ENCODE measurements around the gene NKX1-1. TPM values are rescaled to one million over a fixed set of nuclear protein-coding genes. Genes with fewer than 3 reads are reported as not detected.

Gene NKX1-1
- polyA plus RNA-seq, 1 experiment, result not detected

DNA sequence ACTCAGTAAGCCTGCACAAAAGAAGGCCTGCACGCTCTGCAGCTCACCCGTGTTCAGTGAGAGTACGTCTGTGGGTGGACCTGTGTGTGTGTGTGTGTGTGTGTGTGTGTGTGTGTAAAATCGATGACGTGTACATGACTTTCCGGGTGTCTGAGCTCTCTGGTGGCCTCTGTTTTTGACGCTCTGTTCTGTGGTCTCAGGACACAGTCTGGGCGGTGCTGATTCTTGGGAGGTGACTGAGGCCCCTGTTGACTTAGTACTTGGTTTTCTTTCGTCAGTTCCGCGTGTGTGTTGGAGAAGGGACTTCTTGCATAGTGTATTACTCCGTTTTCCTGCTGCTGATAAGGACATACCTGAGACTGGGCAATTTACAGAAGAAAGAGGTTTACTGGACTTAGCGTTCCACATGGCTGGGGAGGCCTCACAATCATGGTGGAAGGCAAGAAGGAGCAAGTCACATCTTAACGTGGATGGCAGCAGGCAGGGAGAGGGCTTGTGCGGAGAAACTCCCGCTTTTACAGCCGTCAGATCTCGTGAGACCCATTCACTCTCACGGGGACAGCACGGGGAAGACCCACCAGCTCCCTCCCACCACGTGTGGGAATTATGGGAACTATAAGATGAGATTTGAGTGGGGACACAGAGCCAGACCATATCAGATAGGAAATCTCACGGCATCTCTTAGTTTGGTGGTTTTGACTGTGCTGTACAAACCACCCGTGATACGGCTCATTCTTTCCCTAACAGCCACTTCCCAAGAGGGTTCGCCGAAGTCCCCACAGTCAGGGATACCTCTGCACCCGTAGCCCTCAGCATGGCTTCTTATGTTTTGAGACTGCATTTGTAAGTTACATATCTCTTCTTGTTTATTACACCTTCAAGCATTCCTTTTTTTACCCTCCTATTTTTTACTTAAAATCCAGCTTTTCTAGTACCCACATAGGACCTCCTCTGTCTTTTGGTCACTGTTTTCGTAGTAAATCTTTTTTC is 34.8 kb downstream of the NKX1-1 start:
- Histone ChIP-seq H3K4me3 (ENCODE audit: low read depth, low read length) (no peak overlapping the region), H3K27me3 (ENCODE audit: control insufficient read depth, insufficient read depth, low read length) (no peaks in the 10 kb centered on the region), H3K36me3 (ENCODE audit: control insufficient read depth, insufficient read depth, low read length) (peaks cover 11% of the 10 kb centered on the region)
- ChIA-PET CTCF (no interaction called here), POLR2A (no interaction called here)
- TF ChIP-seq, protein P1, sequence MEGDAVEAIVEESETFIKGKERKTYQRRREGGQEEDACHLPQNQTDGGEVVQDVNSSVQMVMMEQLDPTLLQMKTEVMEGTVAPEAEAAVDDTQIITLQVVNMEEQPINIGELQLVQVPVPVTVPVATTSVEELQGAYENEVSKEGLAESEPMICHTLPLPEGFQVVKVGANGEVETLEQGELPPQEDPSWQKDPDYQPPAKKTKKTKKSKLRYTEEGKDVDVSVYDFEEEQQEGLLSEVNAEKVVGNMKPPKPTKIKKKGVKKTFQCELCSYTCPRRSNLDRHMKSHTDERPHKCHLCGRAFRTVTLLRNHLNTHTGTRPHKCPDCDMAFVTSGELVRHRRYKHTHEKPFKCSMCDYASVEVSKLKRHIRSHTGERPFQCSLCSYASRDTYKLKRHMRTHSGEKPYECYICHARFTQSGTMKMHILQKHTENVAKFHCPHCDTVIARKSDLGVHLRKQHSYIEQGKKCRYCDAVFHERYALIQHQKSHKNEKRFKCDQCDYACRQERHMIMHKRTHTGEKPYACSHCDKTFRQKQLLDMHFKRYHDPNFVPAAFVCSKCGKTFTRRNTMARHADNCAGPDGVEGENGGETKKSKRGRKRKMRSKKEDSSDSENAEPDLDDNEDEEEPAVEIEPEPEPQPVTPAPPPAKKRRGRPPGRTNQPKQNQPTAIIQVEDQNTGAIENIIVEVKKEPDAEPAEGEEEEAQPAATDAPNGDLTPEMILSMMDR (IDR thresholded peaks at IDR 0.05; ENCODE audit: insufficient read depth, low read depth, low read length), result no peak
- no peak for DNase-seq (ENCODE audit: low read depth)

DNA sequence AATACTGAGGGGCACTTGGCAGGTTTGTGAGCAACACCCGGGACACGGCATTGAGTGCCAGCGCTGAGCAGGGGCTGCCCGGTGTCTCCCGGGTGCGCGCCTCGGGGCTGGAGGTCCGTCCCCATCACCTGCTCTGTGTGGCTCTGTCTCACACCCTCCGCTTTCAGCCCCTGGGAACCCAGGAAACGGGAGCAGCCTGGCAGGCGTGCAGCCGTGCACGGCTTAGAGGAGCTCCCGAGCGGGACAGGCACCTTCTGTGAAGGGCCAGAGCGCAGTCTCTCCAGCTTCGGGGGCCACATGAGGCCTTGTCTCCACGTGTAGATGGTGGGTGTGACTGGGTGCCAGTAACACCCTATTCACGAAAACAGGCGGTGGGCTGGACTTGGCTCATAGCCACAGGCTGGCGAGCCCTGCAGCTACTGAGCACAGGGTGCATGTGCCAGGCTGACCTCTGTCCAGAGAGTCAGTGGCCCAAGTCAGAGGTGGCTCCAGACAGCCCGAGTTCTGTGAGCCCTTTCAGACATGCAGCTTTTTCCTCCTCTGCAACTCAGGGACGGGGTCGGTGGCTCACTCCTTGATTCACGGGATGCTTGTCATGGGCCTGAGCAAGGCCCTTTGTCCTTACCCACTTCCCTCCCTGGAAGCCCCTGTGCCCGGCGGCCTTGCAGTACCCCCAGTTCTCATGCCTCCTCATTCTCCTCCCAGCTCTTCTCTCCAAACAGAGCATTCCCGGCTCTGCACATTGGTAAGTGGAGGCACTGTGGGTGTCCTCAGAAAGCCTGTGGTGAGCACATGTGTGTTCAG is 35.7 kb downstream of the NKX1-1 start:
- H3K36me3 ChIP-seq (ENCODE audit: control insufficient read depth, insufficient read depth, low read length), result peaks cover 8% of the 10 kb centered on the region
- CTCF ChIA-PET, result no interaction called here
- H3K27me3 ChIP-seq (ENCODE audit: control insufficient read depth, insufficient read depth, low read length), result no peaks in the 10 kb centered on the region
- POLR2A ChIA-PET, result no interaction called here
- TF ChIP-seq, protein P1 (IDR thresholded peaks at IDR 0.05; ENCODE audit: insufficient read depth, low read depth, low read length), result no peak
- DNase-seq (ENCODE audit: low read depth), result no peak
- no peak overlapping the region for H3K4me3 ChIP-seq (ENCODE audit: low read depth, low read length)

DNA sequence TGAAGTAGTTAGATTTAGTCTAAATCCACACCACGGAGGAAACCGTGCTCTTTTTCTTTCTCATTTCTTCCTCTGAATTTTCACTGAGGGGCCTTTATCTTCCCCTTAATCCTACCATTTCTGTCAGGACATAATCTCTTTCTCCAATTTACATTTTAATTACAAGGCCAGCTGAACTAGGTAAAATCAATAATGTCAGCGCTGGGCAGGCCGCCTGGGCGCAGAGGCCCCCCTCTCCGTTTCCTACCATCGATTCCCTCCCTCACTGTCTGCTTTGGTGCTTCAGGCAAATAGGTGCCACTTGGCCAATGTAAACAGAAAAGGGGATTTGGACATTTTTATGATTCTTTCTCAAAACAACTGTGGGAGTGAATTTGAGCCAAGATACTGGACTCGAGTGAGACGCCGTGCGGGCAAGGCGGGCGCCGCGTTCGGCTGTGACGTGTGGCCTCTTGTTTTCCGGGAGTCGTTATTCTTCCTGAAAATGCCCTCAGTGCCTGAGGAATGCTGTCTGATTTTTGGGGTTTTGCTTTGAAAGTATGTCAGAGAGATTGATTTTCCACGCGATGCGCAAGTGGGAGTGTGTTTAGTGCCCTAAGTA is 36.7 kb downstream of the NKX1-1 start:
- TF ChIP-seq, protein P1 (IDR thresholded peaks at IDR 0.05; ENCODE audit: insufficient read depth, low read depth, low read length), result no peak
- ChIA-PET POLR2A (no interaction called here), CTCF (interaction anchor here (1.0 kb wide), 1 partner anchor 14 kb away, joined by 4 read pairs; no protein-coding TSS in a partner anchor)
- no peaks in the 10 kb centered on the region for H3K27me3 ChIP-seq (ENCODE audit: control insufficient read depth, insufficient read depth, low read length)
- peaks cover 8% of the 10 kb centered on the region for H3K36me3 ChIP-seq (ENCODE audit: control insufficient read depth, insufficient read depth, low read length)
- DNase-seq (ENCODE audit: low read depth), result no peak
- H3K4me3 ChIP-seq (ENCODE audit: low read depth, low read length), result no peak overlapping the region

DNA sequence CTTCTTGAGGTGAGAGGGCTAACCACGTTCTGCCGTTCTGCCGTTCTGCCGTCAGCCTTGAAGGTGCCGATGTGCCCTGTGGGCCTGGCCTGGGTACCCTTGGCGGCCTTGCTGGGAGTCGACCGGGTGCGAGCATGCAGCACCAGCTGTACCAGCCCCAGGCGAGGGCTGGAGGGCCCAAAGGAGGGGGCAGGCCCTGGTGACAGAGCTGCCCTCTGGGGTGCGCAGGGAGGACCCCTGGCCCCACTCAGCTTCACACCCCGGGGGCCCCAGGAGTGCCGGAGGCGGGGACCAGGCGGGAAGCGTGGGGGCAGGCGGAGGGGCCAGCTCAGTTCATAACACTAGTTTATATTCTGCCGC is 37.2 kb downstream of the NKX1-1 start:
- ChIA-PET CTCF (interaction anchor here (1.0 to 1.2 kb wide), 2 partner anchors 14 to 260 kb away, joined by 3 to 4 read pairs; no protein-coding TSS in a partner anchor), POLR2A (no interaction called here)
- Histone ChIP-seq H3K27me3 (ENCODE audit: control insufficient read depth, insufficient read depth, low read length) (no peaks in the 10 kb centered on the region), H3K4me3 (ENCODE audit: low read depth, low read length) (no peak overlapping the region), H3K36me3 (ENCODE audit: control insufficient read depth, insufficient read depth, low read length) (peaks cover 8% of the 10 kb centered on the region)
- TF ChIP-seq, protein P1 (IDR thresholded peaks at IDR 0.05; ENCODE audit: insufficient read depth, low read depth, low read length), result no peak
- DNase-seq (ENCODE audit: low read depth), result no peak

Measured in BJ (cell line).